Liver (tissue), 3 donors: Measurements from ENCODE around the gene TMEM94.

Experiments
- MAX ChIP-seq: IDR thresholded peaks from 2 replicates; pipeline ENCODE4 v1.6.1; 2016; ENCODE audit warnings: antibody characterized with exemption
- REST ChIP-seq: IDR thresholded peaks from 2 replicates; pipeline ENCODE4 v1.6.1; 2016; ENCODE audit warnings: antibody characterized with exemption, mild to moderate bottlenecking
- TAF1 ChIP-seq: conservative IDR thresholded peaks from 2 replicates; pipeline ENCODE4 v1.6.1; 2016; ENCODE audit warnings: antibody characterized with exemption, mild to moderate bottlenecking
- TF ChIP-seq, protein P1 (sequence below): fragments of 150-350 bp; IDR thresholded peaks from 2 replicates; pipeline ENCODE4 v1.5.1; 2017; ENCODE audit warnings: improper control_type of control experiment, low read depth, low read length; ENCODE audit not compliant: missing input control
- donor health status: healthy.
- donor health status: healthy.

GRCh38 chr17:75439287-75439686 lies 17.1 kb upstream of the TMEM94 start:
- TF ChIP-seq, protein P1, sequence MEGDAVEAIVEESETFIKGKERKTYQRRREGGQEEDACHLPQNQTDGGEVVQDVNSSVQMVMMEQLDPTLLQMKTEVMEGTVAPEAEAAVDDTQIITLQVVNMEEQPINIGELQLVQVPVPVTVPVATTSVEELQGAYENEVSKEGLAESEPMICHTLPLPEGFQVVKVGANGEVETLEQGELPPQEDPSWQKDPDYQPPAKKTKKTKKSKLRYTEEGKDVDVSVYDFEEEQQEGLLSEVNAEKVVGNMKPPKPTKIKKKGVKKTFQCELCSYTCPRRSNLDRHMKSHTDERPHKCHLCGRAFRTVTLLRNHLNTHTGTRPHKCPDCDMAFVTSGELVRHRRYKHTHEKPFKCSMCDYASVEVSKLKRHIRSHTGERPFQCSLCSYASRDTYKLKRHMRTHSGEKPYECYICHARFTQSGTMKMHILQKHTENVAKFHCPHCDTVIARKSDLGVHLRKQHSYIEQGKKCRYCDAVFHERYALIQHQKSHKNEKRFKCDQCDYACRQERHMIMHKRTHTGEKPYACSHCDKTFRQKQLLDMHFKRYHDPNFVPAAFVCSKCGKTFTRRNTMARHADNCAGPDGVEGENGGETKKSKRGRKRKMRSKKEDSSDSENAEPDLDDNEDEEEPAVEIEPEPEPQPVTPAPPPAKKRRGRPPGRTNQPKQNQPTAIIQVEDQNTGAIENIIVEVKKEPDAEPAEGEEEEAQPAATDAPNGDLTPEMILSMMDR: no peak
- TF ChIP-seq REST (no peak), MAX (no peak), TAF1 (no peak)
